Uterus (tissue), 4 donors: ENCODE data around the gene LAMTOR1. TPM values are rescaled to one million over a fixed set of nuclear protein-coding genes. Genes with fewer than 3 reads are reported as not detected.

ENCODE experiments used
- DNase-seq, 2 donors: peaks; one replicate each; pipeline ENCODE4 v3.0.0-alpha.2; 2019 to 2020
- H3K27ac ChIP-seq, 2 donors: fragments of 200-600 bp; sonication (generic); 1 replicate in 1 of 2; 2 replicates in 1 of 2; pipeline ENCODE4 v1.5.1; 2016 to 2018
- H3K27me3 ChIP-seq, 2 donors: fragments of 200-600 bp; sonication (generic); one replicate each; pipeline ENCODE4 v1.5.1; 2018 to 2019; ENCODE audit warnings: control low read depth in 1 of 2
- H3K36me3 ChIP-seq, 2 donors: fragments of 200-600 bp; sonication (generic); one replicate each; pipeline ENCODE4 v1.5.1; 2019; ENCODE audit warnings: control low read depth in 1 of 2
- H3K4me1 ChIP-seq, 2 donors: fragments of 200-600 bp; sonication (generic); one replicate each; pipeline ENCODE4 v1.5.1; 2018 to 2019; ENCODE audit warnings: control low read depth in 1 of 2
- H3K4me3 ChIP-seq, 2 donors: fragments of 200-600 bp; sonication (generic); 1 replicate in 1 of 2; 2 replicates in 1 of 2; pipeline ENCODE4 v1.5.1; 2018 to 2019; ENCODE audit warnings: mild to moderate bottlenecking in 1 of 2
- H3K9me3 ChIP-seq, 2 donors: fragments of 200-600 bp; sonication (generic); one replicate each; pipeline ENCODE4 v1.5.1; 2019; ENCODE audit warnings: control low read depth in 1 of 2
- CTCF ChIP-seq, 4 experiments: fragments of 200-600 bp in 2 of 4; fragments of 450-650 bp in 2 of 4; sonication (generic) in 2 of 4; IDR thresholded peaks; one replicate each; pipeline ENCODE4 v1.5.1; 2016 to 2019; ENCODE audit warnings: antibody characterized with exemption in 4 of 4, mild to moderate bottlenecking in 2 of 4, moderate library complexity in 1 of 4
- POLR2A ChIP-seq, 2 donors: fragments of 450-650 bp; IDR thresholded peaks; one replicate each; pipeline ENCODE4 v1.6.1; 2016; ENCODE audit warnings: antibody characterized with exemption in 2 of 2, mild to moderate bottlenecking in 1 of 2, moderate library complexity in 1 of 2
- intact Hi-C: fragments of 100-400 bp; cut with DNase I; formaldehyde crosslinking; loops from one replicate; pipeline ENCODE4 v1.15.1; 2023; ENCODE audit warnings: low total_unique reads
- total RNA-seq, 4 donors: library from RNA; depleted of rRNA in 3 of 4; stranded (reverse); fragments of >200 nt in 3 of 4; gene quantifications; one replicate each; pipeline versions ENCODE4 v1.1.0 to v1.2.4, GENCODE V29; 2014 to 2023
- donor health status: DM: yes; HTN: yes; CAD: no.

LAMTOR1 gene
- total RNA-seq, 4 donors from 2014 or later, result 46.0 to 115 (median 91.5) TPM

- Histone ChIP-seq H3K27me3 (no peaks in the 10 kb centered on the region), H3K27ac (peak overlapping the region; percentile 44 to 82), H3K4me3 (no peak overlapping the region), H3K36me3 (no peaks in the 10 kb centered on the region), H3K9me3 (no peaks in the 10 kb centered on the region), H3K4me1 (peaks cover 0 to 15% of the 10 kb centered on the region in 2 donors)
- DNase-seq, result no peak
- TF ChIP-seq POLR2A (IDR thresholded peaks at IDR 0.05), result no peak
- no peak for TF ChIP-seq CTCF (IDR thresholded peaks at IDR 0.05)
- intact Hi-C loops, result no loop called here
These were observed 35.8 kb downstream of the LAMTOR1 start for GRCh38 chr11:72067266-72067665.

GRCh38 chr11:72066855-72067254, 36.2 kb downstream of the LAMTOR1 start:
- no peak for DNase-seq
- H3K27ac ChIP-seq, result peak overlapping the region; percentile 44 to 82
- no peaks in the 10 kb centered on the region for H3K9me3 ChIP-seq
- no peak for TF ChIP-seq POLR2A (IDR thresholded peaks at IDR 0.05)
- no peak for TF ChIP-seq CTCF (IDR thresholded peaks at IDR 0.05)
- intact Hi-C loops, result no loop called here
- no peak overlapping the region for H3K4me3 ChIP-seq
- peaks cover 0 to 15% of the 10 kb centered on the region in 2 donors for H3K4me1 ChIP-seq
- H3K36me3 ChIP-seq, result no peaks in the 10 kb centered on the region
- H3K27me3 ChIP-seq, result no peaks in the 10 kb centered on the region

- DNase-seq, result no peak
- Histone ChIP-seq H3K4me3 (no peak overlapping the region), H3K4me1 (no peaks in the 10 kb centered on the region), H3K9me3 (no peaks in the 10 kb centered on the region), H3K36me3 (no peaks in the 10 kb centered on the region), H3K27me3 (no peaks in the 10 kb centered on the region), H3K27ac (no peak overlapping the region)
- intact Hi-C loops, result no loop called here
- TF ChIP-seq POLR2A (IDR thresholded peaks at IDR 0.05) (no peak), CTCF (IDR thresholded peaks at IDR 0.05) (no peak)
These were observed 41.2 kb downstream of the LAMTOR1 start for GRCh38 chr11:72061739-72062396.

GRCh38 chr11:72058416-72059034, 44.6 kb downstream of the LAMTOR1 start:
- no peaks in the 10 kb centered on the region for H3K4me1 ChIP-seq
- H3K27ac ChIP-seq, result no peak overlapping the region
- H3K36me3 ChIP-seq, result no peaks in the 10 kb centered on the region
- intact Hi-C loops, result no loop called here
- no peak for TF ChIP-seq POLR2A (IDR thresholded peaks at IDR 0.05)
- TF ChIP-seq CTCF (IDR thresholded peaks at IDR 0.05), result no peak
- no peaks in the 10 kb centered on the region for H3K9me3 ChIP-seq
- no peak for DNase-seq
- H3K27me3 ChIP-seq, result no peaks in the 10 kb centered on the region
- no peak overlapping the region for H3K4me3 ChIP-seq

GRCh38 chr11:72048766-72049460, 54.2 kb downstream of the LAMTOR1 start:
- H3K4me1 ChIP-seq, result no peaks in the 10 kb centered on the region
- H3K27ac ChIP-seq, result peak overlapping the region; percentile 19 to 39
- no peaks in the 10 kb centered on the region for H3K9me3 ChIP-seq
- TF ChIP-seq POLR2A (IDR thresholded peaks at IDR 0.05) (no peak), CTCF (IDR thresholded peaks at IDR 0.05) (no peak)
- intact Hi-C loops, result no loop called here
- no peaks in the 10 kb centered on the region for H3K36me3 ChIP-seq
- DNase-seq, result no peak
- no peak overlapping the region for H3K4me3 ChIP-seq
- no peaks in the 10 kb centered on the region for H3K27me3 ChIP-seq
